ENCODE measurements around the gene UHRF2. TPM values are rescaled to one million over a fixed set of nuclear protein-coding genes. Genes with fewer than 3 reads are reported as not detected.
"Not testable (repeated sequence)": the region's sequence is repeated elsewhere in the genome, so short reads cannot be mapped to it uniquely, and the experiment has no call there.

Gene UHRF2
- polyA plus RNA-seq, 1 donor from 2014 or later, result 25.4 TPM

GRCh38 chr9:6444128-6444527 lies 31.1 kb downstream of the UHRF2 start:
- Mint-ChIP-seq H3K27ac (no peak overlapping the region), H3K9me3 (no peaks in the 10 kb centered on the region), H3K4me3 (peak overlapping the region in 1 of 4 donors; percentile 6), H3K36me3 (peaks cover 9% of the 10 kb centered on the region), H3K27me3 (no peaks in the 10 kb centered on the region), H3K4me1 (peaks cover 54 to 65% (median 60%) of the 10 kb centered on the region in 3 donors)

DNA sequence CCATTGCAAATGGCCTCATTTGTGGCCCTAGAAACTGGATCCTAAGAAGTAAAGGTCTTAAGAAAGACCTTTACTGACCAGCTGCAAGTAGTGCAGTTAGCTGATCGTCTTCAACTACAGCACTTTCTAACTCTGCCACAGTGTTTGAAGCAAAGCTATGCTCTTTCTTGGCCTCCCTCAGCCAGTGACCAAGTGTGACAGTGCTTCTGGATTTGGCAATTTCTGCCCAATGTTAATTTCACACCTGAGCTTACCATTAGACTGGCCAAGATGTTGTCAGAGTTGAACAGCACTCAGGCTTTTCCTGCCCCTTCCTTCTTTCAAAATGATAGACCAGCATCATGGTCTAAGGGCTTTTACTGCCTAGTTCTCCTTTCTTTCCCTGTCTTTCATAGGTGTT lies 36.1 kb downstream of the UHRF2 start:
- H3K36me3 Mint-ChIP-seq, result peaks cover 9% of the 10 kb centered on the region
- peaks cover 43 to 65% (median 51%) of the 10 kb centered on the region in 3 donors for H3K4me1 Mint-ChIP-seq
- peak overlapping the region in 2 of 3 donors; percentile 54 to 69 for H3K27ac Mint-ChIP-seq
- H3K4me3 Mint-ChIP-seq, result peak overlapping the region in 1 of 4 donors; percentile 76
- H3K27me3 Mint-ChIP-seq, result no peaks in the 10 kb centered on the region
- no peaks in the 10 kb centered on the region for H3K9me3 Mint-ChIP-seq

GRCh38 chr9:6449645-6450044 lies 36.6 kb downstream of the UHRF2 start:
- Mint-ChIP-seq H3K27me3 (no peaks in the 10 kb centered on the region), H3K36me3 (peaks cover 7% of the 10 kb centered on the region), H3K4me3 (no peak overlapping the region), H3K9me3 (peaks cover 0 to 2% (median 0%) of the 10 kb centered on the region in 3 donors), H3K4me1 (peaks cover 39 to 64% (median 50%) of the 10 kb centered on the region in 3 donors), H3K27ac (peak overlapping the region in 1 of 3 donors; percentile 23)

GRCh38 chr9:6450641-6451375 lies 37.8 kb downstream of the UHRF2 start:
- Mint-ChIP-seq H3K27me3 (no peaks in the 10 kb centered on the region), H3K27ac (peak overlapping the region in 1 of 3 donors; percentile 23), H3K9me3 (peaks cover 0 to 2% (median 0%) of the 10 kb centered on the region in 3 donors), H3K36me3 (peaks cover 10% of the 10 kb centered on the region), H3K4me1 (peaks cover 39 to 64% (median 50%) of the 10 kb centered on the region in 3 donors), H3K4me3 (no peak overlapping the region)

GRCh38 chr9:6455292-6455691 lies 42.3 kb downstream of the UHRF2 start:
- not testable (repeated sequence) for H3K9me3 Mint-ChIP-seq, H3K27ac Mint-ChIP-seq, H3K36me3 Mint-ChIP-seq, H3K27me3 Mint-ChIP-seq, H3K4me3 Mint-ChIP-seq
- peaks cover 23 to 60% (median 37%) of the 10 kb centered on the region in 3 donors for H3K4me1 Mint-ChIP-seq

DNA sequence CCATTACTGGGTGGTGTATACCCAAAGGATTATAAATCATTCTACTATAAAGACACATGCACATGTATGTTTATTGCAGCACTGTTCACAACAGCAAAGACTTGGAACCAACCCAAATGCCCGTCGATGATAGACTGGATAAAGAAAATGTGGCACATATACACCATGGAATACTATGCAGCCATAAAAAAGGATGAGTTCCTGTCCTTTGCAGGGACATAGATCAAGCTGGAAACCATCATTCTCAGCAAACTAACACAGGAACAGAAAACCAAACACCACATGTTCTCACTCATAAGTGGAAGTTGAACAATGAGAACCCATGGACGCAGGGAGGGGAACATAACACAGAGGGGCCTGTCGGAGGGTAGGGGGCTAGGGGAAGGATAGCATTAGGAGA lies 45.7 kb downstream of the UHRF2 start:
- not testable (repeated sequence) for H3K9me3 Mint-ChIP-seq, H3K27me3 Mint-ChIP-seq, H3K36me3 Mint-ChIP-seq
- Mint-ChIP-seq H3K4me3 (peak overlapping the region in 1 of 4 donors; percentile 21), H3K27ac (peak overlapping the region in 1 of 3 donors; percentile 32), H3K4me1 (peaks cover 4 to 33% (median 17%) of the 10 kb centered on the region in 3 donors)

- H3K4me3 Mint-ChIP-seq, result peak overlapping the region in 1 of 4 donors; percentile 13
- H3K27me3 Mint-ChIP-seq, result no peaks in the 10 kb centered on the region
- peaks cover 0 to 2% (median 2%) of the 10 kb centered on the region in 3 donors for H3K9me3 Mint-ChIP-seq
- peaks cover 6% of the 10 kb centered on the region for H3K36me3 Mint-ChIP-seq
- H3K4me1 Mint-ChIP-seq, result peaks cover 8 to 37% (median 15%) of the 10 kb centered on the region in 3 donors
- H3K27ac Mint-ChIP-seq, result peak overlapping the region in 1 of 3 donors; percentile 10
These were observed 46.7 kb downstream of the UHRF2 start for GRCh38 chr9:6459718-6460117.

DNA sequence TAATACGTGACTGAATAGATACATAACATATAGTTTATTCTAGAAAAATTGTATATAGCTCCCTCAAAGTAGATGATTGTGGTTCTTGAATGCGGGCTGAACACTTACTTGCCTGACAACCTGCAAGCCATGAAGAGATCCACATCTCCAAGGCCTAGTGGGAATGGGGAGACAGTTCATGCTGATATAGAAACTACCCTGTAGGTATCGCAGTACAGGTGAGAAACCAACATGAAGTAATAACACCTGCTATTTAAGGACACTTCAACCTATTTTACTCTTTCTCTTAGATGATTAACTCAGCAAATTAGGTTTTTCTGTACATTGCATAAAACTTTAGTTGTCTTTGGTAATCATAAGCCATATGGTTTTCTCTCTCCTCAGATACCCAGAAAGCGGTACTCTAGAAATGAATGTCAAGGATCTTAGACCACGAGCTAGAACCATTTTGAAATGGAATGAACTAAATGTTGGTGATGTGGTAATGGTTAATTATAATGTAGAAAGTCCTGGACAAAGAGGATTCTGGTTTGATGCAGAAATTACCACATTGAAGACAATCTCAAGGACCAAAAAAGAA lies 47.3 kb downstream of the UHRF2 start:
- H3K36me3 Mint-ChIP-seq, result peaks cover 3% of the 10 kb centered on the region
- H3K4me1 Mint-ChIP-seq, result peaks cover 8 to 42% (median 15%) of the 10 kb centered on the region in 3 donors
- H3K4me3 Mint-ChIP-seq, result no peak overlapping the region
- no peaks in the 10 kb centered on the region for H3K27me3 Mint-ChIP-seq
- peak overlapping the region in 2 of 3 donors; percentile 10 to 47 for H3K27ac Mint-ChIP-seq
- peaks cover 0 to 2% (median 2%) of the 10 kb centered on the region in 3 donors for H3K9me3 Mint-ChIP-seq

DNA sequence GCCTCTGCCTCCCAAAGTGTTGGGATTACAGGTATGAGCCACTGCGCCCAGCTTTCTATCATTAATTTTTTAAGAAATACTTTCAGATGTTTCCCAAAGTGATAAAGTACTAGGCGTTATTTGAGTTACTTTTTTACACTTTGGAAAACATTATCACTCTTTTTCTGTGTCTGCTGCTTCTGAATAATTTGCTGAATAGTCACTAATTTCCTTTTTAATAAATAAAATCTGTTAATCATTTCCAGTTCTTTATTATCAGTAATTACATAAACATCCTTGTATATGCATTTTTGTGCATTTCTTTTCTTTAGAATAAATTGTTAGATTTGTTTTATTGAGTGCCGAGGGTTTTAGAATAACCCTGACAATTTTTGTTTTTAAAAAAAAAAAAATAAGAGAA lies 48.6 kb downstream of the UHRF2 start:
- Mint-ChIP-seq H3K4me1 (peaks cover 9 to 35% (median 9%) of the 10 kb centered on the region in 3 donors), H3K27ac (no peak overlapping the region), H3K36me3 (peaks cover 4% of the 10 kb centered on the region), H3K9me3 (peaks cover 0 to 2% (median 2%) of the 10 kb centered on the region in 3 donors), H3K4me3 (no peak overlapping the region), H3K27me3 (no peaks in the 10 kb centered on the region)

DNA sequence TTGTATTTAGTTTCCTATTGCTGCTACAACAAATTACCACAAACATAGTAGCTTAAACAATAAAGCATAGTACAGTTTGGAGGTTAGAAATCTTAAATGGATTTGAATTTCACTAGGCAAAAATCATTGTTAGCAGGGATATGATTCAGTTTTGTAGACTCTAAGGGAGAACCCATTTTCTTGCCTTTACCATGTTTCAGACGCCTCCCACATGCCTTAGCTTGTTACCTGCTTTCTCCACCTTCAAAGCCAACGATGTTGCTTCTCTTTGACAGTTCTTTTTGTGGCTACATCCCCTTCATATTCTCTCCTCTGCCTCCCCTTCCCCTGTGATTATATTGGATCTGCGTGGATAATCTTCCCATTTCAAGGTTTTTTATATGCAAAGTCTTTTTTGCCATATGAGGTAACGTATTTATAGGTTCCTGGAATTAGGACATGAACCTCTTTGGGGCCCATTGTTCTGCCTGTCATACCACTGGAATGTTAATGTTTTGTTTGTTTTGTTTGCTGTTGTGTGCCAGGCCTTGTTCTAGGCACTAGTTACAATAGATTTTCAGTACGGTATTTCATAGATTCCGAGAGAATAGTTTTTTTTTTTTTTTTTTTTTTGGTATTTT lies 54.1 kb downstream of the UHRF2 start:
- no peak overlapping the region for H3K27ac Mint-ChIP-seq
- H3K4me1 Mint-ChIP-seq, result peaks cover 7 to 15% (median 9%) of the 10 kb centered on the region in 3 donors
- H3K9me3 Mint-ChIP-seq, result no peaks in the 10 kb centered on the region
- no peaks in the 10 kb centered on the region for H3K27me3 Mint-ChIP-seq
- peaks cover 3% of the 10 kb centered on the region for H3K36me3 Mint-ChIP-seq
- H3K4me3 Mint-ChIP-seq, result no peak overlapping the region

DNA sequence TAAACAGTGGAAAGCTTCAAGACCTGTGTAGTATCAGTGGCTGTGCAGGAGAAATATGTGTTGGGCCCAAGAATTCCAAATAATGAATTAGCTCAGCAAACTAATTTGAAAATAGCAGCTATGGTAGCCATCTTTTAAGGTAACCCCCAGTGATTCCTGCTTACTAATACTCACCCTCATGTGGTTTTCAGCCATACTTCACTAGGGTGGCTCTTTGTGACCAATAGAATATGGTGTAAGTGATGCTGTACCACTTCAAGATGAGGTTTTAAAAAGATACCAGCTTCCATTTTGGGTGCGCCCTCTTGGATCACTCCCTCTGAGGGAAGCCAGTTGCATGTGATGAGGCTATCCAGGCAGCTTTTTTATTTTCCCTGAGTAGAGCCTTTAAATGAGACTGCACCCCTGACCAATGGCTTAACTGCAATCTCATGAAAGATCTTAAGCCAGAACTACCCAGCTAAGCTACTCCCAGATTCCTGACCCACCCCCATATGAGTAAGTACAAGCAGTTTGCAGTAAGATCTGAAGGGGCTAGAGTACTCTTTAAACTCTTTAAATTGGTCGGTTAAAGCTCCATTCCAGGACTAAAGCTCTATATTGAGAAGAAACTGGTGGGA lies 58.3 kb downstream of the UHRF2 start:
- Mint-ChIP-seq H3K27ac (no peak overlapping the region), H3K4me3 (no peak overlapping the region), H3K4me1 (peaks cover 5 to 8% (median 6%) of the 10 kb centered on the region in 3 donors), H3K9me3 (no peaks in the 10 kb centered on the region), H3K27me3 (no peaks in the 10 kb centered on the region), H3K36me3 (peaks cover 3% of the 10 kb centered on the region)

DNA sequence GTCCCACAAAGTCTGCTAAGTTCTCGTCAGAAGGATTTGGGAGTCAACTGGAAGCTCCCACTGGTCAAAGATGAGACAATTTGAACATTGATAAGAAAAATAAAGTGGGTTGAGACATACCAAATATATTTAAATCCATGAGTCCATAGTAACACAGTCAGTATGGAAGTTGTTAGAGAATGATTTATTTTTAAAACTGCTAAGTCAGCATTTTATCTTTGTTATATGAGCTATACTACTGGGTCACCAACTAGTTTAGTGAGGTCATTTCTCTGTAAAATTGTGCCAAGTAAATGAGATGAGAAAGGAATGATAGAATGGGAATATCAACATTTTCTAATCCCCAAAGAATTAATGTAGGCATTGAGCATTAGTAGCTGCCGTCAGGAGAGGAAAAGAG lies 60.2 kb downstream of the UHRF2 start:
- Mint-ChIP-seq H3K27me3 (no peaks in the 10 kb centered on the region), H3K4me1 (peaks cover 4 to 7% (median 4%) of the 10 kb centered on the region in 3 donors), H3K36me3 (no peaks in the 10 kb centered on the region), H3K9me3 (no peaks in the 10 kb centered on the region), H3K4me3 (no peak overlapping the region), H3K27ac (no peak overlapping the region)

DNA sequence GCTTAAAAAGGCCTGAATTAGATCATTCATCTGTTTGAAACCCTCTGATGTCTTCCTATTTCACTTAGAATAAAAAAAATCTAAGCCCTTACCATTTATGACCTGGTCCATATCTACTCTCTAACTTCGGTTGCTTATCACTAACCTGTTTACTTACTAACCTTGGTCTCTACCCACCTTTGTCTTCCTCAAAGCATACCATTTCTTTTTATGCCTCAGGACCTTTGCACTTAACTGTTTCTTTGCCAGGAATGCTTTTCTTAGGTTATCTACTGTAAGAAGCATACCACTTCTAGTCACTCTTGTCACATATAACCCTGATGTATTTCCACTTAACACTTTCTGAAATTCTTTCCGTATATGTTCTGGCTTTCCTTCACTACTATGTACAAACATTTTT lies 67.0 kb downstream of the UHRF2 start:
- Mint-ChIP-seq H3K4me3 (no peak overlapping the region), H3K4me1 (peaks cover 0 to 7% (median 0%) of the 10 kb centered on the region in 3 donors), H3K36me3 (no peaks in the 10 kb centered on the region), H3K27ac (no peak overlapping the region), H3K9me3 (no peaks in the 10 kb centered on the region), H3K27me3 (no peaks in the 10 kb centered on the region)

DNA sequence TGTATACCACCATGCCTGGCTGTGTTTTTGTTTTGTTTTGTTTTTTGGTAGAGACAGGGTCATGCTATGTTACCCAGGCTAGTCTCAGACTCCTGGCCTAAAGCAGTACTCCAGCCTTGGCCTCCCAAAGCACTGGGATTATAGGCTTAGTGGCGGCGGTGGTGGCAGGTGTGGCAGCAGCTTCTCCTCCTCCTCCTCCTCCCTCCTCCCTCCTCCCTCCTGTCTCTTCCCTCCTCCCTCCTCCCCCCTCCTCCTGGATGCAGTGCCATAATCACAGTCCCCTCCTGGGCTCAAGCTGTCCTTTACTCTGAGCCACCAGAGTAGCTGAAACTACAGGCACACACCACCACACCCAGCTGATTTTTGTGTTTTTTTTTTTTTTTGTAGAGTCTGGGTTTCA lies 71.2 kb downstream of the UHRF2 start:
- H3K27ac Mint-ChIP-seq, result peak overlapping the region in 1 of 3 donors; percentile 11
- no peaks in the 10 kb centered on the region for H3K4me1 Mint-ChIP-seq
- no peaks in the 10 kb centered on the region for H3K36me3 Mint-ChIP-seq
- H3K4me3 Mint-ChIP-seq, result no peak overlapping the region
- no peaks in the 10 kb centered on the region for H3K27me3 Mint-ChIP-seq
- no peaks in the 10 kb centered on the region for H3K9me3 Mint-ChIP-seq

DNA sequence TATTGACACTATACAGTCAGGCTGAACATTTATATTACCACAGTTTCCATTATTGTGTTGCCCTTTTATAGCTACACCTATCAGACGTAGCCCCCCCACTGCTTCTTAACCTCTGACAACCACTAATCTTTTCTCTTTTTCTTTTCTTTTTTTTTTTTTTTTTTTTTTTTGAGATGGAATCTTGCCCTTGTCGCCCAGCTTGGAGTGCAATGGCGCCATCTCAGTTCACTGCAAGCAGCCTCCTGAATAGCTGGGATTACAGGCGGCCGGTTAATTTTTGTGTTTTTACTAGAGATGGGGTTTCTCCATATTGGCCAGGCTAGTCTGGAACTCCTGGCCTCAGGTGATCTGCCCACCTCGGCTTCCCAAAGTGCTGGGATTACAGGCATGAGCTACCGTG lies 75.4 kb downstream of the UHRF2 start:
- H3K9me3 Mint-ChIP-seq, result no peaks in the 10 kb centered on the region
- no peak overlapping the region for H3K4me3 Mint-ChIP-seq
- peaks cover 0 to 4% (median 4%) of the 10 kb centered on the region in 3 donors for H3K4me1 Mint-ChIP-seq
- H3K36me3 Mint-ChIP-seq, result peaks cover 6% of the 10 kb centered on the region
- no peak overlapping the region for H3K27ac Mint-ChIP-seq
- H3K27me3 Mint-ChIP-seq, result no peaks in the 10 kb centered on the region
